ENCODE data around the gene SDK2. TPM values are rescaled to one million over a fixed set of nuclear protein-coding genes. Genes with fewer than 3 reads are reported as not detected.

The SDK2 gene
- polyA plus RNA-seq, 1 of the 3 experiments (the other 2 are of a cell fraction) = 0.02 TPM

- H3K4me3 ChIP-seq (ENCODE audit: low read depth in 2 of 2, low read length in 1 of 2) = no peak overlapping the region
- H3K27me3 ChIP-seq (ENCODE audit: insufficient read depth) = no peaks in the 10 kb centered on the region
- no peak overlapping the region for H2AFZ ChIP-seq (ENCODE audit: low read depth)
- H3K27ac ChIP-seq (ENCODE audit: low read depth in 2 of 2, low read length in 1 of 2) = no peak overlapping the region
- 57% methylated on average over 15 of the region's 15 CpGs for WGBS (ENCODE audit: low lambda C conversion rate)
- no peak overlapping the region for H3K9ac ChIP-seq
- DNase-seq = no peak
- H3K9me2 ChIP-seq = no peaks in the 10 kb centered on the region
- no peaks in the 10 kb centered on the region for H3F3A ChIP-seq (replicated peaks; ENCODE audit: insufficient read depth)
- H3K9me3 ChIP-seq = no peaks in the 10 kb centered on the region
- POLR2A ChIA-PET = no interaction called here
- H3K4me2 ChIP-seq = no peak overlapping the region
- H3K36me3 ChIP-seq (replicated peaks in 1 of 2; ENCODE audit: control insufficient read depth in 1 of 2, insufficient read depth in 2 of 2, low read length in 1 of 2) = no peaks in the 10 kb centered on the region
- CTCF ChIA-PET = interaction anchor here (0.6 to 1.7 kb wide), 9 partner anchors 20 to 1242 kb away, joined by 3 to 9 read pairs (median 3); no protein-coding TSS in a partner anchor
- TF ChIP-seq JUND (IDR thresholded peaks at IDR 0.05) (no peak), NRF1 (IDR thresholded peaks at IDR 0.05; ENCODE audit: low read depth, low read length) (no peak), MAX (IDR thresholded peaks at IDR 0.05; ENCODE audit: low read depth) (no peak), CHD2 (IDR thresholded peaks at IDR 0.05; ENCODE audit: low read length, partially characterized antibody) (no peak), GABPA (IDR thresholded peaks at IDR 0.05; ENCODE audit: low read depth) (no peak), MXI1 (IDR thresholded peaks at IDR 0.05; ENCODE audit: low read depth, low read length) (no peak), REST (IDR thresholded peaks at IDR 0.05; ENCODE audit: low read depth, low read length) (no peak), USF2 (IDR thresholded peaks at IDR 0.05; ENCODE audit: borderline replicate concordance, low read depth, low read length) (no peak), EP300 (IDR thresholded peaks at IDR 0.05; ENCODE audit: borderline replicate concordance in 1 of 2, low read depth in 1 of 2, low read length in 1 of 2) (no peak), RCOR1 (IDR thresholded peaks at IDR 0.05; ENCODE audit: low read length) (no peak), NFIC (IDR thresholded peaks at IDR 0.05; ENCODE audit: borderline replicate concordance) (no peak), SIN3A (IDR thresholded peaks at IDR 0.05; ENCODE audit: borderline replicate concordance, low read depth, low read length) (no peak), RAD21 (IDR thresholded peaks at IDR 0.05; ENCODE audit: low read length) (no peak), TCF12 (IDR thresholded peaks at IDR 0.05) (no peak), USF1 (IDR thresholded peaks at IDR 0.05; ENCODE audit: borderline replicate concordance, low read depth) (no peak), RFX5 (IDR thresholded peaks at IDR 0.05; ENCODE audit: low read length) (no peak), FOSL2 (IDR thresholded peaks at IDR 0.05; ENCODE audit: borderline replicate concordance, low read depth) (no peak), SMC3 (IDR thresholded peaks at IDR 0.05; ENCODE audit: low read depth, low read length) (no peak)
- no peaks in the 10 kb centered on the region for H3K79me2 ChIP-seq (ENCODE audit: insufficient read depth)
- H4K20me1 ChIP-seq (ENCODE audit: insufficient read depth) = no peaks in the 10 kb centered on the region
- peaks cover 0 to 12% of the 10 kb centered on the region in 2 experiments; a peak in 2 of 4 replicates for H3K4me1 ChIP-seq (ENCODE audit: control insufficient read depth in 1 of 2, insufficient read depth in 2 of 2, low read depth in 1 of 2, low read length in 1 of 2)
Measured at GRCh38 chr17:73616120-73616872, 27.9 kb downstream of the SDK2 start.
